ENCODE results near the gene SAMD3. TPM values are rescaled to one million over a fixed set of nuclear protein-coding genes. Genes with fewer than 3 reads are reported as not detected.

SAMD3 gene
- total and polyA plus RNA-seq, 4 donors = 0.08 to 4.3 (median 1.2) TPM

DNA sequence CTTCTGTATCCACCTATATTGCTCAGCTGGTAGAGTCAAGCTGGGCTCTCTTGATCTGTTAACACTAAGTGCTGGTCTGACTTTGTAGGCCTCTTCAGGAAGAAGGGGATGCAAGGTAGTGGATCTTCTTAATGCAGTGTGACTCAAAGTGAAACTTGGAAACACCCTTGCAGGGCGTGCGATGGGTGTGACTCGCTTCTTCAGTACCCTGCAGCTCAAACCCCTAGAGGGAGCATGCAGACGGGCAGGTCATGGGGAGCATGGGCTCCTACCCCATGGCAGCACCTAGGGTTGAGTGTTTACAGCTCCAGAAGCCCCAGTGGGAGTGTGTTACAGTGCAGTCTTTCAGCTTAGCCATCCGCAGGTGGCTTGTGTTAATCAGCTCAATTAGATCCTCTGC lies 757 bp upstream of the SAMD3 start:
- Histone ChIP-seq H3K4me1 (ENCODE audit: control insufficient read depth in 4 of 4, insufficient read depth in 4 of 4, low read length in 3 of 4) (no peaks in the 10 kb centered on the region), H3K27ac (ENCODE audit: low read depth in 1 of 2, low read length in 2 of 2) (no peak overlapping the region), H3K9ac (ENCODE audit: low read depth in 1 of 2, low read length in 2 of 2) (peak overlapping the region in 1 of 2 donors; percentile 5), H3K4me3 (ENCODE audit: low read depth in 1 of 3, low read length in 3 of 3) (no peak overlapping the region), H3K9me3 (ENCODE audit: control insufficient read depth in 4 of 4, low read length in 3 of 4) (no peaks in the 10 kb centered on the region), H3K36me3 (ENCODE audit: control insufficient read depth in 4 of 4, insufficient read depth in 3 of 4, low read depth in 1 of 4, low read length in 3 of 4) (no peaks in the 10 kb centered on the region), H3K27me3 (ENCODE audit: control insufficient read depth in 4 of 4, insufficient read depth in 4 of 4, low read length in 3 of 4) (no peaks in the 10 kb centered on the region)
- no peak for TF ChIP-seq REST (IDR thresholded peaks at IDR 0.05)
- TF ChIP-seq, protein P1, sequence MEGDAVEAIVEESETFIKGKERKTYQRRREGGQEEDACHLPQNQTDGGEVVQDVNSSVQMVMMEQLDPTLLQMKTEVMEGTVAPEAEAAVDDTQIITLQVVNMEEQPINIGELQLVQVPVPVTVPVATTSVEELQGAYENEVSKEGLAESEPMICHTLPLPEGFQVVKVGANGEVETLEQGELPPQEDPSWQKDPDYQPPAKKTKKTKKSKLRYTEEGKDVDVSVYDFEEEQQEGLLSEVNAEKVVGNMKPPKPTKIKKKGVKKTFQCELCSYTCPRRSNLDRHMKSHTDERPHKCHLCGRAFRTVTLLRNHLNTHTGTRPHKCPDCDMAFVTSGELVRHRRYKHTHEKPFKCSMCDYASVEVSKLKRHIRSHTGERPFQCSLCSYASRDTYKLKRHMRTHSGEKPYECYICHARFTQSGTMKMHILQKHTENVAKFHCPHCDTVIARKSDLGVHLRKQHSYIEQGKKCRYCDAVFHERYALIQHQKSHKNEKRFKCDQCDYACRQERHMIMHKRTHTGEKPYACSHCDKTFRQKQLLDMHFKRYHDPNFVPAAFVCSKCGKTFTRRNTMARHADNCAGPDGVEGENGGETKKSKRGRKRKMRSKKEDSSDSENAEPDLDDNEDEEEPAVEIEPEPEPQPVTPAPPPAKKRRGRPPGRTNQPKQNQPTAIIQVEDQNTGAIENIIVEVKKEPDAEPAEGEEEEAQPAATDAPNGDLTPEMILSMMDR (IDR thresholded peaks at IDR 0.05; ENCODE audit: low read depth, low read length, missing input control) = no peak
- TF ChIP-seq FOXA1 (IDR thresholded peaks at IDR 0.05) = no peak
- no peak for TF ChIP-seq EGR1 (IDR thresholded peaks at IDR 0.05; ENCODE audit: low read depth in 2 of 2)
- TF ChIP-seq YY1 (IDR thresholded peaks at IDR 0.05) = no peak
- TF ChIP-seq TAF1 (conservative IDR thresholded peaks at IDR 0.05) = no peak
- no peak for TF ChIP-seq NR2F2 (IDR thresholded peaks at IDR 0.05)
- TF ChIP-seq RXRA (IDR thresholded peaks at IDR 0.05) = no peak
- TF ChIP-seq FOXA2 (IDR thresholded peaks at IDR 0.05) = no peak
- no peak for TF ChIP-seq RAD21 (IDR thresholded peaks at IDR 0.05)
- TF ChIP-seq SP1 (IDR thresholded peaks at IDR 0.05) = no peak
- no peak for TF ChIP-seq GABPA (IDR thresholded peaks at IDR 0.05 in 1 of 2, conservative IDR thresholded peaks at IDR 0.05 in 1 of 2)
- TF ChIP-seq JUND (IDR thresholded peaks at IDR 0.05) = no peak
- TF ChIP-seq, protein P2, sequence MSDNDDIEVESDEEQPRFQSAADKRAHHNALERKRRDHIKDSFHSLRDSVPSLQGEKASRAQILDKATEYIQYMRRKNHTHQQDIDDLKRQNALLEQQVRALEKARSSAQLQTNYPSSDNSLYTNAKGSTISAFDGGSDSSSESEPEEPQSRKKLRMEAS (IDR thresholded peaks at IDR 0.05) = no peak
- no peak for TF ChIP-seq HNF4G (IDR thresholded peaks at IDR 0.05)
- TF ChIP-seq HNF4A (conservative IDR thresholded peaks at IDR 0.05) = no peak
- TF ChIP-seq, protein P3, sequence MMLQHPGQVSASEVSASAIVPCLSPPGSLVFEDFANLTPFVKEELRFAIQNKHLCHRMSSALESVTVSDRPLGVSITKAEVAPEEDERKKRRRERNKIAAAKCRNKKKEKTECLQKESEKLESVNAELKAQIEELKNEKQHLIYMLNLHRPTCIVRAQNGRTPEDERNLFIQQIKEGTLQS (IDR thresholded peaks at IDR 0.05) = no peak
- peak; percentile 45 for DNase-seq (ENCODE audit: low spot score)
- 83% methylated on average over 5 of the region's 5 CpGs for WGBS

DNA sequence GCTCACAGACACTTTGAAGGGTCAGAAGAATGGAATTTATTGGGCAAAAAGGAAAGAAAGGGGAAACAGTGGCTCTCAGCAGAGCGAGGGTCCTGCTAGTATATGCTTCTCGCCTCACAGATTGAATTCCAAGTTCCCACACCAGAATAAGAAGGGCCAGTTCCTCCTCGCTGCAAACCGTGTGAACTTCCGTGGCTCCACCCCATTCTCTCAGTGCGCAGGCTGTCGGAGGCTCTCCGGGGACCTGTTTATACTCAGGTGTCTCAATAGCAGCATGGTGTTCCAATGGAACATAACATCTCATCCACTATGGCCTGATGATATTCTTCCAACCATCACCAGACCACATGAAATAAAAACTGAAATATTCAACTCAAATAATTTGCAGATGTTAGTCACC lies 4.6 kb downstream of the SAMD3 start:
- H3K36me3 ChIP-seq (ENCODE audit: control insufficient read depth in 4 of 4, insufficient read depth in 3 of 4, low read depth in 1 of 4, low read length in 3 of 4) = no peaks in the 10 kb centered on the region
- no peaks in the 10 kb centered on the region for H3K4me1 ChIP-seq (ENCODE audit: control insufficient read depth in 4 of 4, insufficient read depth in 4 of 4, low read length in 3 of 4)
- no peak overlapping the region for H3K9ac ChIP-seq (ENCODE audit: low read depth in 1 of 2, low read length in 2 of 2)
- H3K9me3 ChIP-seq (ENCODE audit: control insufficient read depth in 4 of 4, low read length in 3 of 4) = no peaks in the 10 kb centered on the region
- no peak overlapping the region for H3K27ac ChIP-seq (ENCODE audit: low read depth in 1 of 2, low read length in 2 of 2)
- H3K27me3 ChIP-seq (ENCODE audit: control insufficient read depth in 4 of 4, insufficient read depth in 4 of 4, low read length in 3 of 4) = peaks cover 0 to 9% (median 0%) of the 10 kb centered on the region in 4 donors
- DNase-seq (ENCODE audit: low spot score) = no peak
- H3K4me3 ChIP-seq (ENCODE audit: low read depth in 1 of 3, low read length in 3 of 3) = no peak overlapping the region
- WGBS = 68% methylated on average over 8 of the region's 8 CpGs
- no peak for TF ChIP-seq RXRA (IDR thresholded peaks at IDR 0.05)
- no peak for TF ChIP-seq HNF4G (IDR thresholded peaks at IDR 0.05)
- TF ChIP-seq, protein P2 (IDR thresholded peaks at IDR 0.05) = no peak
- TF ChIP-seq YY1 (IDR thresholded peaks at IDR 0.05) = no peak
- TF ChIP-seq HNF4A (conservative IDR thresholded peaks at IDR 0.05) = no peak
- no peak for TF ChIP-seq REST (IDR thresholded peaks at IDR 0.05)
- TF ChIP-seq FOXA1 (IDR thresholded peaks at IDR 0.05) = no peak
- TF ChIP-seq, protein P4, sequence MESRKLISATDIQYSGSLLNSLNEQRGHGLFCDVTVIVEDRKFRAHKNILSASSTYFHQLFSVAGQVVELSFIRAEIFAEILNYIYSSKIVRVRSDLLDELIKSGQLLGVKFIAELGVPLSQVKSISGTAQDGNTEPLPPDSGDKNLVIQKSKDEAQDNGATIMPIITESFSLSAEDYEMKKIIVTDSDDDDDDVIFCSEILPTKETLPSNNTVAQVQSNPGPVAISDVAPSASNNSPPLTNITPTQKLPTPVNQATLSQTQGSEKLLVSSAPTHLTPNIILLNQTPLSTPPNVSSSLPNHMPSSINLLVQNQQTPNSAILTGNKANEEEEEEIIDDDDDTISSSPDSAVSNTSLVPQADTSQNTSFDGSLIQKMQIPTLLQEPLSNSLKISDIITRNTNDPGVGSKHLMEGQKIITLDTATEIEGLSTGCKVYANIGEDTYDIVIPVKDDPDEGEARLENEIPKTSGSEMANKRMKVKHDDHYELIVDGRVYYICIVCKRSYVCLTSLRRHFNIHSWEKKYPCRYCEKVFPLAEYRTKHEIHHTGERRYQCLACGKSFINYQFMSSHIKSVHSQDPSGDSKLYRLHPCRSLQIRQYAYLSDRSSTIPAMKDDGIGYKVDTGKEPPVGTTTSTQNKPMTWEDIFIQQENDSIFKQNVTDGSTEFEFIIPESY (IDR thresholded peaks at IDR 0.05) = no peak
- TF ChIP-seq SP1 (IDR thresholded peaks at IDR 0.05) = no peak
- TF ChIP-seq GABPA (IDR thresholded peaks at IDR 0.05 in 1 of 2, conservative IDR thresholded peaks at IDR 0.05 in 1 of 2) = no peak
- TF ChIP-seq FOXA2 (IDR thresholded peaks at IDR 0.05) = no peak
- TF ChIP-seq NR2F2 (IDR thresholded peaks at IDR 0.05) = no peak
- TF ChIP-seq, protein P3 (IDR thresholded peaks at IDR 0.05) = no peak
- TF ChIP-seq EGR1 (IDR thresholded peaks at IDR 0.05; ENCODE audit: low read depth in 2 of 2) = no peak
- TF ChIP-seq RAD21 (IDR thresholded peaks at IDR 0.05) = no peak
